Mesendoderm (in vitro differentiated cells): ENCODE data around the gene SLC23A1.
"Not testable (repeated sequence)": the region's sequence is repeated elsewhere in the genome, so short reads cannot be mapped to it uniquely, and the experiment has no call there.

Experiments used
- DNase-seq: peaks from one replicate; pipeline ENCODE4 v3.0.0; 2013
- H2AK5ac ChIP-seq: 2 replicates; pipeline ENCODE4 v1.6.1; 2013; ENCODE audit warnings: low read length, inconsistent platforms
- H2BK120ac ChIP-seq: 2 replicates; pipeline ENCODE4 v1.6.1; 2013; ENCODE audit warnings: low read depth, mild to moderate bottlenecking, low read length, moderate library complexity, mixed read lengths
- H2BK15ac ChIP-seq: replicated peaks from 2 replicates; pipeline ENCODE4 v1.6.1; 2013; ENCODE audit warnings: low read depth, mild to moderate bottlenecking, moderate library complexity
- H2BK5ac ChIP-seq: 2 replicates; pipeline ENCODE4 v1.6.1; 2013; ENCODE audit warnings: low read length, inconsistent platforms
- H3K18ac ChIP-seq: 2 replicates; pipeline ENCODE4 v1.6.1; 2013; ENCODE audit warnings: mild to moderate bottlenecking, low read length, mixed read lengths
- H3K23ac ChIP-seq: one replicate; pipeline ENCODE4 v1.6.1; 2013; ENCODE audit warnings: low read length
- H3K27ac ChIP-seq: 2 replicates; pipeline ENCODE4 v1.5.1; 2013; ENCODE audit warnings: low read depth, mild to moderate bottlenecking, inconsistent platforms, low read length, moderate library complexity
- H3K27me3 ChIP-seq: 2 replicates; pipeline ENCODE4 v1.6.1; 2013; ENCODE audit warnings: low read length, control low read depth, mild to moderate bottlenecking, inconsistent platforms; ENCODE audit not compliant: insufficient read depth, poor library complexity
- H3K36me3 ChIP-seq: 2 replicates; pipeline ENCODE4 v1.6.1; 2013; ENCODE audit warnings: low read length, inconsistent platforms; ENCODE audit not compliant: control insufficient read depth, insufficient read depth
- H3K4ac ChIP-seq: one replicate; pipeline ENCODE4 v1.6.1; 2013; ENCODE audit warnings: low read depth, mild to moderate bottlenecking, low read length, moderate library complexity
- H3K4me1 ChIP-seq: 2 replicates; pipeline ENCODE4 v1.6.1; 2013; ENCODE audit warnings: low read depth, low read length, inconsistent platforms; ENCODE audit not compliant: control insufficient read depth
- H3K4me2 ChIP-seq: 2 replicates; pipeline ENCODE4 v1.6.1; 2013; ENCODE audit warnings: low read length
- H3K4me3 ChIP-seq: 2 replicates; pipeline ENCODE4 v1.5.1; 2013; ENCODE audit warnings: mild to moderate bottlenecking, low read length
- H3K56ac ChIP-seq: one replicate; pipeline ENCODE4 v1.6.1; 2013; ENCODE audit warnings: low read length
- H3K79me1 ChIP-seq: 2 replicates; pipeline ENCODE4 v1.6.1; 2013; ENCODE audit warnings: low read length, inconsistent platforms
- H3K79me2 ChIP-seq: 2 replicates; pipeline ENCODE4 v1.6.1; 2013; ENCODE audit warnings: mild to moderate bottlenecking, low read length; ENCODE audit not compliant: control insufficient read depth, insufficient read depth
- H3K9ac ChIP-seq: 2 replicates; pipeline ENCODE4 v1.6.1; 2013; ENCODE audit warnings: low read length, inconsistent platforms
- H4K5ac ChIP-seq: one replicate; pipeline ENCODE4 v1.6.1; 2013; ENCODE audit warnings: low read length
- H4K8ac ChIP-seq: one replicate; pipeline ENCODE4 v1.6.1; 2013; ENCODE audit warnings: low read depth, mild to moderate bottlenecking, control low read depth, low read length, moderate library complexity
- WGBS: extraction: QIAGEN DNeasy Blood & Tissue Kit; methylation state at CpG from one replicate; pipeline ENCODE4 v1.1.7; 2013; ENCODE audit warnings: low lambda C conversion rate, missing lambda C conversion rate; ENCODE audit not compliant: insufficient coverage; ENCODE audit errors: extremely low coverage; 5-methylcytosine and 5-hydroxymethylcytosine counted together

SLC23A1 gene

DNA sequence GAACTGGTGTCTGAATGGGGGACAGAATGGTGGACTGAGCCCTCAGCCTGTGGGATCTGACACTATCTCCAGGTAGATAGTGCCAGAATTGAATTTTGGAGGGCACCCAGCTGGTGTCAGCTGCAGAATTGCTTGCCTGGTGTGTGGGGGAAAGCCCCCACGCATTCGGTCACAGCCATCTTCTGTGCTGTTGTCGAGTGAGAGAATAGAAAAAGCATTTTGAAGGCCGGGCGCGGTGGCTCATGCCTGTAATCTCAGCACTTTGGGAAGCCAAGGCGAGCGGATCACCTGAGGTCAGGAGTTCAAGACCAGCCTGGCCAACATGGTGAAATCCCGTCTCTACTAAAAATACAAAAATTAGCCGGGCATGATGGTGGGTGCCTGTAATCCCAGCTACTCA is 3.9 kb upstream of the SLC23A1 start:
- H4K5ac ChIP-seq, H3K27me3 ChIP-seq, H2BK15ac ChIP-seq, H3K79me1 ChIP-seq, H3K4me1 ChIP-seq, H3K79me2 ChIP-seq, H3K27ac ChIP-seq, DNase-seq, H2BK120ac ChIP-seq, H2AK5ac ChIP-seq, H3K23ac ChIP-seq, H3K36me3 ChIP-seq, H3K9ac ChIP-seq, H3K18ac ChIP-seq, H3K4me3 ChIP-seq, H2BK5ac ChIP-seq, H3K4me2 ChIP-seq, H3K4ac ChIP-seq, H3K56ac ChIP-seq, H4K8ac ChIP-seq: not testable (repeated sequence)
- WGBS: no CpG with 5 or more reads among the region's 10 CpGs

DNA sequence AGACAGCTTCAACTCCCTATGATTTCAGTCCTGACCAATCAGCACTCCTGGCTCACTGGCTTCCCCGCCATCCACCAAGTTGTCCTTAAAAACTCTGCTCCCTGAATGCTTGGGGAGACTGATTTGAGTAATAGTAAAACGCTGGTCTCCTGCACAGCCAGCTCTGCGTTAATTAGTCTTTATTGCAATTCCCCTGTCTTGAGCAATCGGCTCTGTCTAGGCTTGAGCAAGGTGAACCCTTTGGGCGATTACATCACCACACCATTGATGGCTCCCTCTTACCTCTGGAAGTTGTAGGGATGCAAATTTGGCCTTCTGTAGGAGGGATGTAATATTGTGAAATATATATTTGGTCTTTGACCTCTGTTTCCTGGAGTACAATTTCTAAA is 2.9 kb upstream of the SLC23A1 start:
- no peak overlapping the region for H3K4me3 ChIP-seq
- H3K23ac ChIP-seq: no peak overlapping the region
- H3K4me1 ChIP-seq: peaks cover 3% of the 10 kb centered on the region
- H3K79me2 ChIP-seq: no peaks in the 10 kb centered on the region
- H2BK120ac ChIP-seq: no peak overlapping the region
- no peak overlapping the region for H3K27ac ChIP-seq
- H2BK5ac ChIP-seq: no peak overlapping the region
- no peak overlapping the region for H3K4me2 ChIP-seq
- no peak overlapping the region for H4K8ac ChIP-seq
- no peak overlapping the region for H3K4ac ChIP-seq
- H3K79me1 ChIP-seq: no peaks in the 10 kb centered on the region
- H2BK15ac ChIP-seq: no peak overlapping the region
- no peak overlapping the region for H4K5ac ChIP-seq
- H3K27me3 ChIP-seq: no peaks in the 10 kb centered on the region
- no peak overlapping the region for H3K18ac ChIP-seq
- WGBS: no CpG with 5 or more reads among the region's 5 CpGs
- DNase-seq: no peak
- no peak overlapping the region for H3K9ac ChIP-seq
- no peak overlapping the region for H2AK5ac ChIP-seq
- no peak overlapping the region for H3K56ac ChIP-seq
- H3K36me3 ChIP-seq: no peaks in the 10 kb centered on the region

GRCh38 chr5:139385061-139386049 is 2.3 kb upstream of the SLC23A1 start:
- Histone ChIP-seq H3K27me3 (no peaks in the 10 kb centered on the region), H3K18ac (no peak overlapping the region), H3K36me3 (no peaks in the 10 kb centered on the region), H2BK120ac (no peak overlapping the region), H3K9ac (no peak overlapping the region), H3K4me1 (peaks cover 3% of the 10 kb centered on the region), H3K4me3 (no peak overlapping the region), H3K23ac (no peak overlapping the region), H4K5ac (no peak overlapping the region), H3K4me2 (no peak overlapping the region), H3K79me2 (no peaks in the 10 kb centered on the region), H4K8ac (no peak overlapping the region), H3K4ac (no peak overlapping the region), H3K79me1 (no peaks in the 10 kb centered on the region), H2BK15ac (no peak overlapping the region), H2BK5ac (no peak overlapping the region), H3K56ac (no peak overlapping the region), H3K27ac (no peak overlapping the region), H2AK5ac (no peak overlapping the region)
- WGBS: no CpG with 5 or more reads among the region's 8 CpGs
- no peak for DNase-seq

GRCh38 chr5:139384591-139385051 is 1.5 kb upstream of the SLC23A1 start:
- Histone ChIP-seq H3K4me1 (peaks cover 3% of the 10 kb centered on the region), H2AK5ac (no peak overlapping the region), H3K27ac (no peak overlapping the region), H4K5ac (no peak overlapping the region), H3K79me1 (no peaks in the 10 kb centered on the region), H3K56ac (no peak overlapping the region), H3K4me3 (no peak overlapping the region), H3K79me2 (no peaks in the 10 kb centered on the region), H3K36me3 (no peaks in the 10 kb centered on the region), H2BK120ac (no peak overlapping the region), H3K23ac (no peak overlapping the region), H3K4ac (no peak overlapping the region), H4K8ac (no peak overlapping the region), H3K18ac (no peak overlapping the region), H3K4me2 (no peak overlapping the region), H3K9ac (no peak overlapping the region), H2BK5ac (no peak overlapping the region), H3K27me3 (no peaks in the 10 kb centered on the region), H2BK15ac (no peak overlapping the region)
- WGBS: no CpG with 5 or more reads among the region's 9 CpGs
- DNase-seq: no peak

DNA sequence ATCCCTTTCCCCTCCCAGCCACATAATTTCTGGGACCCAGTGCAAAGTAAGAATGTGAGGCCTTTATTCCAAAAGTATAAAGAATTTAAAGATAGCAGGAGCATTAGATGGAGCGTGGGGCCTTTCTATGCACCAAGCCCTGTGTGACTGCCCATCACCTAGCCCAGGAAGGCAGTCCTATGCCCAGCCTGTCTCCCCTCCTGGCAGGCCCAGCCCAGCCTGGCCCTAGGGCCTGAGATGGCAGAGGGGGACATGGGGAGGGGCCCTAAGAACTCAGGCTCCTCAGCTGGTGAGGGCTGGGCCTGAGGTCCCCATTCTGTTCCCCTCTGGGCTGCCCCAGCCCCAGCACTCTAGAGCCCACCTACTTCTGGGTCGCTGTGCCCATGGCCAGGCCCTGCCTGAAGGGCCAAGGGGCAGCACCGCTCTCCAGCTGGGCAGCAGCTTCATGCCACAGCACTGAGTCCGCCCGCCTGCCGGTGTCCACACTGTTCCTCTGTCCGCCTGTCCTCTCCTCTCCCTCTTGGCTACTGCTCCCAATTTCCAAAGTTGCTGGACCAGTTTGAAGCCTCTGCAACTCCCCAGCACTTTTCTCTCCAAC is 995 bp upstream of the SLC23A1 start:
- no peak overlapping the region for H3K4me3 ChIP-seq
- H4K5ac ChIP-seq: no peak overlapping the region
- H3K27me3 ChIP-seq: no peaks in the 10 kb centered on the region
- H3K36me3 ChIP-seq: no peaks in the 10 kb centered on the region
- H3K9ac ChIP-seq: no peak overlapping the region
- no peak overlapping the region for H3K23ac ChIP-seq
- no peaks in the 10 kb centered on the region for H3K79me2 ChIP-seq
- H2AK5ac ChIP-seq: no peak overlapping the region
- H2BK15ac ChIP-seq: no peak overlapping the region
- no peak overlapping the region for H3K18ac ChIP-seq
- DNase-seq: no peak
- no CpG with 5 or more reads among the region's 7 CpGs for WGBS
- H3K27ac ChIP-seq: no peak overlapping the region
- H3K4me2 ChIP-seq: no peak overlapping the region
- no peak overlapping the region for H2BK5ac ChIP-seq
- H4K8ac ChIP-seq: no peak overlapping the region
- peaks cover 3% of the 10 kb centered on the region for H3K4me1 ChIP-seq
- no peak overlapping the region for H3K4ac ChIP-seq
- H2BK120ac ChIP-seq: no peak overlapping the region
- H3K56ac ChIP-seq: no peak overlapping the region
- H3K79me1 ChIP-seq: no peaks in the 10 kb centered on the region
